Tibial artery (tissue), 4 donors: ENCODE results near the gene RNF217.
"Not testable (repeated sequence)": the region's sequence is repeated elsewhere in the genome, so short reads cannot be mapped to it uniquely, and the experiment has no call there.

Experiments
- DNase-seq, 2 donors: peaks; one replicate each; pipeline ENCODE4 v3.0.0-alpha.2; 2019
- H3K27ac ChIP-seq, 2 donors: fragments of 200-600 bp; sonication (generic) in 1 of 2; 1 replicate in 1 of 2; 2 replicates in 1 of 2; pipeline ENCODE4 v1.5.1; 2018 to 2019; ENCODE audit warnings: mild to moderate bottlenecking in 1 of 2
- H3K27me3 ChIP-seq, 2 donors: fragments of 200-600 bp; sonication (generic) in 1 of 2; one replicate each; pipeline versions ENCODE4 v1.5.1 to v1.6.0; 2016 to 2019
- H3K36me3 ChIP-seq, 3 donors: fragments of 200-600 bp; sonication (generic) in 2 of 3; one replicate each; pipeline ENCODE4 v1.5.1; 2016 to 2019; ENCODE audit warnings: mild to moderate bottlenecking in 2 of 3
- H3K4me1 ChIP-seq, 4 donors: fragments of 200-600 bp; sonication (generic) in 2 of 4; 1 replicate in 3 of 4; 2 replicates in 1 of 4; pipeline ENCODE4 v1.5.1; 2016 to 2019
- H3K4me3 ChIP-seq, 2 donors: fragments of 200-600 bp; sonication (generic) in 1 of 2; 1 replicate in 1 of 2; 2 replicates in 1 of 2; pipeline ENCODE4 v1.5.1; 2018 to 2019; ENCODE audit warnings: mild to moderate bottlenecking in 2 of 2
- H3K9me3 ChIP-seq, 3 donors: fragments of 200-600 bp; sonication (generic) in 1 of 3; one replicate each; pipeline ENCODE4 v1.5.1; 2016 to 2019
- CTCF ChIP-seq, 2 experiments: fragments of 200-600 bp in 1 of 2; fragments of 450-650 bp in 1 of 2; IDR thresholded peaks; one replicate each; pipeline ENCODE4 v1.5.1; 2017 to 2019; ENCODE audit warnings: antibody characterized with exemption in 2 of 2, mild to moderate bottlenecking in 1 of 2, moderate library complexity in 1 of 2
- intact Hi-C: fragments of 100-400 bp; cut with DNase I; formaldehyde crosslinking; loops from one replicate; pipeline ENCODE4 v1.15.0; 2023; ENCODE audit warnings: low total_unique reads

RNF217 gene

GRCh38 chr6:124963416-124963785 lies 1.2 kb downstream of the RNF217 start:
- TF ChIP-seq CTCF (IDR thresholded peaks at IDR 0.05): no peak
- no peaks in the 10 kb centered on the region for H3K36me3 ChIP-seq
- no peaks in the 10 kb centered on the region for H3K9me3 ChIP-seq
- H3K4me3 ChIP-seq: peak overlapping the region; percentile 78 to 94
- intact Hi-C loops: loop anchor here (5.0 kb wide), 2 partner anchors 134 to 829 kb away; partner anchors contain the start of gene NCOA7
- no peaks in the 10 kb centered on the region for H3K27me3 ChIP-seq
- peak overlapping the region; percentile 98 to 99 for H3K27ac ChIP-seq
- peaks cover 0 to 51% (median 17%) of the 10 kb centered on the region in 4 donors for H3K4me1 ChIP-seq
- no peak for DNase-seq

GRCh38 chr6:124963831-124964763 lies 1.9 kb downstream of the RNF217 start:
- Histone ChIP-seq H3K27me3 (no peaks in the 10 kb centered on the region), H3K4me3 (peak overlapping the region; percentile 78 to 94), H3K9me3 (no peaks in the 10 kb centered on the region), H3K36me3 (no peaks in the 10 kb centered on the region), H3K4me1 (peaks cover 0 to 53% (median 20%) of the 10 kb centered on the region in 4 donors), H3K27ac (peak overlapping the region; percentile 98 to 99)
- peak in 1 of 2 donors; percentile 62 for DNase-seq
- intact Hi-C loops: loop anchor here (5.0 kb wide), 2 partner anchors 133 to 828 kb away; partner anchors contain the start of gene NCOA7
- TF ChIP-seq CTCF (IDR thresholded peaks at IDR 0.05): no peak

- TF ChIP-seq CTCF (IDR thresholded peaks at IDR 0.05): no peak
- Histone ChIP-seq H3K36me3 (no peaks in the 10 kb centered on the region), H3K27me3 (no peaks in the 10 kb centered on the region), H3K4me1 (peaks cover 0 to 60% (median 22%) of the 10 kb centered on the region in 4 donors), H3K27ac (peak overlapping the region; percentile 98 to 99), H3K9me3 (no peaks in the 10 kb centered on the region), H3K4me3 (peak overlapping the region; percentile 78 to 94)
- intact Hi-C loops: loop anchor here (5.0 kb wide), 2 partner anchors 133 to 828 kb away; partner anchors contain the start of gene NCOA7
- DNase-seq: no peak
Observed at GRCh38 chr6:124964764-124965105, 2.5 kb downstream of the RNF217 start.

GRCh38 chr6:124965424-124965850 lies 3.2 kb downstream of the RNF217 start:
- intact Hi-C loops, H3K9me3 ChIP-seq, H3K27me3 ChIP-seq, H3K36me3 ChIP-seq, DNase-seq: not testable (repeated sequence)
- Histone ChIP-seq H3K4me1 (peaks cover 0 to 63% (median 28%) of the 10 kb centered on the region in 4 donors), H3K27ac (peak overlapping the region; percentile 98 to 99), H3K4me3 (peak overlapping the region; percentile 78 to 94)

- Histone ChIP-seq H3K27ac (no peak overlapping the region), H3K9me3 (no peaks in the 10 kb centered on the region), H3K4me3 (no peak overlapping the region), H3K27me3 (no peaks in the 10 kb centered on the region), H3K4me1 (peaks cover 0 to 60% (median 32%) of the 10 kb centered on the region in 4 donors), H3K36me3 (peaks cover 5 to 12% (median 12%) of the 10 kb centered on the region in 3 donors)
- intact Hi-C loops: no loop called here
- DNase-seq: no peak
- TF ChIP-seq CTCF (IDR thresholded peaks at IDR 0.05): no peak
Observed at GRCh38 chr6:124967444-124967843, 5.2 kb downstream of the RNF217 start.

- H3K36me3 ChIP-seq: peaks cover 11 to 20% (median 14%) of the 10 kb centered on the region in 3 donors
- TF ChIP-seq CTCF (IDR thresholded peaks at IDR 0.05): no peak
- H3K4me1 ChIP-seq: peaks cover 0 to 60% (median 32%) of the 10 kb centered on the region in 4 donors
- no peak for DNase-seq
- H3K4me3 ChIP-seq: no peak overlapping the region
- intact Hi-C loops: no loop called here
- H3K27ac ChIP-seq: no peak overlapping the region
- no peaks in the 10 kb centered on the region for H3K27me3 ChIP-seq
- H3K9me3 ChIP-seq: no peaks in the 10 kb centered on the region
Observed at GRCh38 chr6:124968401-124968800, 6.2 kb downstream of the RNF217 start.
